ENCODE data around the gene TMCC3.

DNA sequence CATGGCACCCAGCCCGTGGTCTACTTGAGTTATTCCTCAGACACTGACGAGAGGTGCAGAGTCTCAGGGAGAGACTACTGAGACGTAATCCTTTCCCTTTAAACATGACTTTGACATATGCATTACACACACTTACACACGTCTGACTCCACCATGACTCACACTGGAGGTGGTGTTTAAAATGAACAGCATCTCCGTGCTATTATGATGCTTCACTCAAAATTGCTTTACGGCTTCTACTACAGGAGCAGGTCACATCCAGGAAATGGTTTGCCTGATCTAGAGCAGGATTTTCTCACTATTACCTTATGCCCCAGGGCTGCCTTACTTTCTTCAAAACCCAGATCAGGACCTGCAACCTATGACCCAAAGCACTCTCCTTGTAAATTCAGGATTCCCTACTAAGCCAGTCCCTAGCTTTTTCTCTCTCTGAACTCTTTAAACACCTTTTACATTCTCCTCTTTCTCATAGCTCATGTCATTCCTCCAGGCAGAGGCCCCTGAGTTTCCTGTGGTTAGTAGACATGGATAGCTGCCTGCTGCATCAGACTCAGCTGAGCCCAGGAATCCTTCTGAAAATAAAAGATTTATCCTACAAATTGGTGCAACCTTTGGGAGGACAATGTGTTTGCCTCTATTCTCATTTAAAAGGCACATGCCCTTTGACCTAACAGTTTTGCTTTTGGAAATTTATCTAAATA lies 31.2 kb downstream of the TMCC3 start:
- TF ChIP-seq SUZ12 (IDR thresholded peaks at IDR 0.05; ENCODE audit: extremely low read depth, insufficient read depth, insufficient read length) (no peak), ZNF274 (IDR thresholded peaks at IDR 0.05; ENCODE audit: low read depth, low read length) (no peak), YY1 (IDR thresholded peaks at IDR 0.05; ENCODE audit: insufficient read depth, insufficient read length) (no peak)

Measured in NT2/D1 (cell line).